Measurements from ENCODE around the gene PBX3. TPM values are rescaled to one million over a fixed set of nuclear protein-coding genes. Genes with fewer than 3 reads are reported as not detected.

Gene PBX3
- polyA plus RNA-seq, 1 donor (not counting 4 experiments of a cell fraction or from before 2014, with no cell fraction given): 26.3 TPM

- H3K9me1 ChIP-seq (ENCODE audit: control insufficient read depth, extremely low read depth, insufficient read depth, low read length): no peaks in the 10 kb centered on the region
- no peaks in the 10 kb centered on the region for H3K9me3 ChIP-seq (ENCODE audit: control insufficient read depth, low read depth, low read length)
- no peaks in the 10 kb centered on the region for H3K27me3 ChIP-seq (ENCODE audit: control insufficient read depth, extremely low read depth, insufficient read depth, low read length)
- peak overlapping the region; percentile 89 for H3K4me2 ChIP-seq (ENCODE audit: control insufficient read depth, extremely low read depth, insufficient read depth, low read depth, low read length)
- dilution Hi-C loops (cut with MboI; ENCODE audit: extremely low pct_ligation_motif_present, low sequenced_read_pairs): no loop called here
- H3K9ac ChIP-seq (ENCODE audit: control insufficient read depth, extremely low read depth, insufficient read depth, low read length): no peak overlapping the region
- H3K79me2 ChIP-seq (ENCODE audit: control insufficient read depth, insufficient read depth, low read length): peaks cover 30% of the 10 kb centered on the region
- no peak for DNase-seq (ENCODE audit: low read depth, low spot score)
- peaks cover 0 to 3% of the 10 kb centered on the region in 2 experiments for H3K36me3 ChIP-seq (ENCODE audit: control insufficient read depth in 2 of 2, extremely low read depth in 1 of 2, insufficient read depth in 2 of 2, low read length in 2 of 2)
- H3K4me3 ChIP-seq (ENCODE audit: control insufficient read depth in 2 of 3, extremely low read depth in 1 of 3, insufficient read depth in 2 of 3, low read depth in 1 of 3, low read length in 3 of 3): peak overlapping the region; percentile 33 to 61 (median 57)
- TF ChIP-seq EZH2 (IDR thresholded peaks at IDR 0.05; ENCODE audit: low read length): no peak
- TF ChIP-seq, protein P1, sequence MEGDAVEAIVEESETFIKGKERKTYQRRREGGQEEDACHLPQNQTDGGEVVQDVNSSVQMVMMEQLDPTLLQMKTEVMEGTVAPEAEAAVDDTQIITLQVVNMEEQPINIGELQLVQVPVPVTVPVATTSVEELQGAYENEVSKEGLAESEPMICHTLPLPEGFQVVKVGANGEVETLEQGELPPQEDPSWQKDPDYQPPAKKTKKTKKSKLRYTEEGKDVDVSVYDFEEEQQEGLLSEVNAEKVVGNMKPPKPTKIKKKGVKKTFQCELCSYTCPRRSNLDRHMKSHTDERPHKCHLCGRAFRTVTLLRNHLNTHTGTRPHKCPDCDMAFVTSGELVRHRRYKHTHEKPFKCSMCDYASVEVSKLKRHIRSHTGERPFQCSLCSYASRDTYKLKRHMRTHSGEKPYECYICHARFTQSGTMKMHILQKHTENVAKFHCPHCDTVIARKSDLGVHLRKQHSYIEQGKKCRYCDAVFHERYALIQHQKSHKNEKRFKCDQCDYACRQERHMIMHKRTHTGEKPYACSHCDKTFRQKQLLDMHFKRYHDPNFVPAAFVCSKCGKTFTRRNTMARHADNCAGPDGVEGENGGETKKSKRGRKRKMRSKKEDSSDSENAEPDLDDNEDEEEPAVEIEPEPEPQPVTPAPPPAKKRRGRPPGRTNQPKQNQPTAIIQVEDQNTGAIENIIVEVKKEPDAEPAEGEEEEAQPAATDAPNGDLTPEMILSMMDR (optimal IDR thresholded peaks at IDR 0.05 in 1 of 3, IDR thresholded peaks at IDR 0.05 in 1 of 3, conservative IDR thresholded peaks at IDR 0.05 in 1 of 3; ENCODE audit: extremely low read depth in 1 of 3, insufficient read depth in 2 of 3, low read length in 3 of 3): no peak
- H2AFZ ChIP-seq (ENCODE audit: control insufficient read depth, low read length): peak overlapping the region; percentile 36
- no peaks in the 10 kb centered on the region for H4K20me1 ChIP-seq (ENCODE audit: control insufficient read depth, extremely low read depth, insufficient read depth, low read length)
- H3K4me1 ChIP-seq (ENCODE audit: control insufficient read depth, extremely low read depth, insufficient read depth, low read length): peaks cover 19% of the 10 kb centered on the region
- H3K27ac ChIP-seq (ENCODE audit: control insufficient read depth, insufficient read depth, low read length): no peak overlapping the region
- peak; percentile 20 for FAIRE-seq
Measured at GRCh38 chr9:125745682-125746016, 1.5 kb upstream of the PBX3 start.

DNA sequence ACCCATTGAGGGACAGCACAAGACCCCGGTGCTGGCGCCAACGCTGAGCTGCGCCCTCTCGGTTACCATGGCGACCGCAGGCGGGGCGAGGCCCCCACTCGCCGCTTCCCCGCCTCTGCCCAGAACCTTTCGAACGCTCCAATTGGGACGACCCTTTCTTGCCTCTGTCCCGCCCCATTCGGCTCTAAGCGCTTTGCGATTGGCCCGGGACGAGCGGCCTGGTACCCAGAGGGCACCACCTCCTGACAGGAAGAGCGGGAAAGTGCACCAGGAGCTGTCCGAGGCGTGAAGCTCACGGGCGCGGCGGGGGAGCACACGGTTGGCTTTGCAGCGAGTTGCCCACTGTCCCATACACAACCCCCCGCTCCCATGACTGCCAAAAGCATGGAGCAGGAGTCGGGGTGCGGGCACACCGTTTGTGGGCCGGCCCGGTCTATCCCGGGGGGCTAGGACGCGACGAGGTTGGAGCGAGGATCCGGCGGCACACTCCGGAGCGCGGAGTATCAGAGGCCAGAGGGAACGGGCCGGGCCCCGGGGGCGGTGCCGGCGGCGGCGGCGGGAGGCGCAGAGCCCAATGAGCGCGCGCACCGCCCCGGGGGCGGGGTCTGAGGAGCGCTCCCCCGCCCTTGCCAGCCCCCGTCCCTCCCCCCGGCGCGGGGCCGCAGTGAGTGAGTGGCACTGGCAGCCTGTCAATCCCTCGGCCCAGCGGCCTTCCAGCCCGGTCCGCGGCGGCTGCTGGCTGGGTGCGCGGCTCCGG, 978 bp upstream of the PBX3 start:
- Histone ChIP-seq H3K9me1 (ENCODE audit: control insufficient read depth, extremely low read depth, insufficient read depth, low read length) (no peaks in the 10 kb centered on the region), H3K9ac (ENCODE audit: control insufficient read depth, extremely low read depth, insufficient read depth, low read length) (peak overlapping the region; percentile 90), H3K36me3 (ENCODE audit: control insufficient read depth in 2 of 2, extremely low read depth in 1 of 2, insufficient read depth in 2 of 2, low read length in 2 of 2) (peaks cover 0 to 3% of the 10 kb centered on the region in 2 experiments), H3K4me1 (ENCODE audit: control insufficient read depth, extremely low read depth, insufficient read depth, low read length) (peaks cover 22% of the 10 kb centered on the region), H3K27me3 (ENCODE audit: control insufficient read depth, extremely low read depth, insufficient read depth, low read length) (no peaks in the 10 kb centered on the region), H2AFZ (ENCODE audit: control insufficient read depth, low read length) (peak overlapping the region; percentile 90), H3K79me2 (ENCODE audit: control insufficient read depth, insufficient read depth, low read length) (peaks cover 34% of the 10 kb centered on the region), H3K4me3 (ENCODE audit: control insufficient read depth in 2 of 3, extremely low read depth in 1 of 3, insufficient read depth in 2 of 3, low read depth in 1 of 3, low read length in 3 of 3) (peak overlapping the region; percentile 33 to 61 (median 57)), H3K9me3 (ENCODE audit: control insufficient read depth, low read depth, low read length) (no peaks in the 10 kb centered on the region), H3K27ac (ENCODE audit: control insufficient read depth, insufficient read depth, low read length) (no peak overlapping the region), H4K20me1 (ENCODE audit: control insufficient read depth, extremely low read depth, insufficient read depth, low read length) (no peaks in the 10 kb centered on the region), H3K4me2 (ENCODE audit: control insufficient read depth, extremely low read depth, insufficient read depth, low read depth, low read length) (peak overlapping the region; percentile 89)
- no peak for FAIRE-seq
- DNase-seq (ENCODE audit: low read depth, low spot score): peak; percentile 76
- dilution Hi-C loops (cut with MboI; ENCODE audit: extremely low pct_ligation_motif_present, low sequenced_read_pairs): no loop called here
- no peak for TF ChIP-seq EZH2 (IDR thresholded peaks at IDR 0.05; ENCODE audit: low read length)
- TF ChIP-seq, protein P1 (optimal IDR thresholded peaks at IDR 0.05 in 1 of 3, IDR thresholded peaks at IDR 0.05 in 1 of 3, conservative IDR thresholded peaks at IDR 0.05 in 1 of 3; ENCODE audit: extremely low read depth in 1 of 3, insufficient read depth in 2 of 3, low read length in 3 of 3): no peak
